Bronchus fibroblast of lung (primary cell): Measurements from ENCODE around the gene CNOT6. TPM values are rescaled to one million over a fixed set of nuclear protein-coding genes. Genes with fewer than 3 reads are reported as not detected.

Experiments used
- total RNA-seq: library from RNA; depleted of rRNA; stranded (reverse); fragments of >200 nt; gene quantifications from 2 replicates; pipeline ENCODE4 v1.2.3, GENCODE V29; 2015

The CNOT6 gene
- total RNA-seq = 5.9 and 6.1 TPM in 2 replicates

DNA sequence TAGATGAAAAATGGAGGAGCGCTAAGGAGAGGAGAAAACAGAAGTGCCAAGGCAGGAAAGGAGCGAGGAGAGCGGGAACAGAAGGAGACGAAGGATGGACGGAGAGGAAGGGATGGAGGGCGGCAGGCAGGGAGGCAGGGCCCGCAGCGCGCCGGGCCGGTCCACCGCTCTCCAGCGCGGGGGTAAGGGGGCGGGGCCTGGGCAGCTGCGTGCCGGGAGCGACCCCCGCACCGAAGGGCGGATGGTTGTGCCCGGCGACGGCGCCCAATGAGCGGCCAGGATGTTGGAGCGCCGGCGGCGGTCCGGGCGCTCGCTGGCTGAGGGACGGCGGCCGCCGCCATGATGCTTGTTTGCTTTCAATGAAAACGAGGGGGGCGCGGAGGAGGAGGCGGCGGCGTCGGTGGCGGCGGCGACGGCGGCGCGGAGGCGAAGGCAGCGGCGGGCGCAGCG lies at the start of gene CNOT6:
Gene CNOT6, plus strand, starts transcription at position 320 of the 450 bp plus-strand sequence. CDS start 34,898 bp downstream, outside the sequence.

GRCh38 chr5:180591311-180591887 lies 97.2 kb downstream of the CNOT6 start, which contains the start of gene SCGB3A1:
Gene SCGB3A1, minus strand, starts transcription at chr5:180591499. Its CDS starts 37 bp downstream, at chr5:180591462.

Other genes starting within 250 kb of the CNOT6 start
- 15.2 and 15.8 TPM in 2 replicates for gene MAPK9, start 202.3 kb upstream of the CNOT6 start, total RNA-seq
- gene GFPT2, start 141.0 kb upstream of the CNOT6 start, total RNA-seq = 57.0 and 57.5 TPM in 2 replicates
- gene SCGB3A1, start 97.1 kb downstream of the CNOT6 start, total RNA-seq = not detected in 2 replicates
- under 0.01 and 0.45 TPM in 2 replicates for gene FLT4, start 155.2 kb downstream of the CNOT6 start, total RNA-seq
- gene OR2Y1, start 245.7 kb downstream of the CNOT6 start, total RNA-seq = not detected in 2 replicates